NCI-H446 (cell line): ENCODE results near the gene SMPD3.

Source experiments
- DNase-seq, 2 experiments: peaks; one replicate each; lab custom pipeline; 2025; lab: John Stamatoyannopoulos, UW

Gene SMPD3

GRCh38 chr16:68356249-68356918 is 91.9 kb downstream of the SMPD3 start:
- DNase-seq, result no peak

- DNase-seq, result no peak
These were observed 92.7 kb downstream of the SMPD3 start for GRCh38 chr16:68355447-68356248.

GRCh38 chr16:68354816-68355215 is 93.5 kb downstream of the SMPD3 start:
- no peak for DNase-seq

- DNase-seq, result no peak
These were observed 94.9 kb downstream of the SMPD3 start for GRCh38 chr16:68353366-68353765.

- DNase-seq, result no peak
These were observed 96.3 kb downstream of the SMPD3 start for GRCh38 chr16:68351991-68352431.

- DNase-seq, result no peak
These were observed 96.8 kb downstream of the SMPD3 start for GRCh38 chr16:68351463-68351862.

- no peak for DNase-seq
These were observed 97.4 kb downstream of the SMPD3 start for GRCh38 chr16:68350813-68351350.

GRCh38 chr16:68349838-68350410 is 98.4 kb downstream of the SMPD3 start:
- DNase-seq, result no peak

- no peak for DNase-seq
These were observed 99.5 kb downstream of the SMPD3 start for GRCh38 chr16:68348639-68349445.

- no peak for DNase-seq
These were observed 100.7 kb downstream of the SMPD3 start for GRCh38 chr16:68347605-68348004.

GRCh38 chr16:68346892-68347480 is 101.3 kb downstream of the SMPD3 start:
- DNase-seq, result no peak

GRCh38 chr16:68345958-68346635 is 102.2 kb downstream of the SMPD3 start:
- no peak for DNase-seq

- no peak for DNase-seq
These were observed 102.9 kb downstream of the SMPD3 start for GRCh38 chr16:68345351-68345810.

GRCh38 chr16:68344252-68344651 is 104.1 kb downstream of the SMPD3 start:
- no peak for DNase-seq

- no peak for DNase-seq
These were observed 105.2 kb downstream of the SMPD3 start for GRCh38 chr16:68343137-68343536.

GRCh38 chr16:68342620-68343019 is 105.7 kb downstream of the SMPD3 start:
- no peak for DNase-seq

- DNase-seq, result no peak
These were observed 109.1 kb downstream of the SMPD3 start for GRCh38 chr16:68339214-68339613.

GRCh38 chr16:68338326-68339119 is 109.8 kb downstream of the SMPD3 start:
- no peak for DNase-seq

GRCh38 chr16:68335175-68335574 is 113.1 kb downstream of the SMPD3 start:
- DNase-seq, result no peak
